Measurements from ENCODE around the gene SSR3.

DNA sequence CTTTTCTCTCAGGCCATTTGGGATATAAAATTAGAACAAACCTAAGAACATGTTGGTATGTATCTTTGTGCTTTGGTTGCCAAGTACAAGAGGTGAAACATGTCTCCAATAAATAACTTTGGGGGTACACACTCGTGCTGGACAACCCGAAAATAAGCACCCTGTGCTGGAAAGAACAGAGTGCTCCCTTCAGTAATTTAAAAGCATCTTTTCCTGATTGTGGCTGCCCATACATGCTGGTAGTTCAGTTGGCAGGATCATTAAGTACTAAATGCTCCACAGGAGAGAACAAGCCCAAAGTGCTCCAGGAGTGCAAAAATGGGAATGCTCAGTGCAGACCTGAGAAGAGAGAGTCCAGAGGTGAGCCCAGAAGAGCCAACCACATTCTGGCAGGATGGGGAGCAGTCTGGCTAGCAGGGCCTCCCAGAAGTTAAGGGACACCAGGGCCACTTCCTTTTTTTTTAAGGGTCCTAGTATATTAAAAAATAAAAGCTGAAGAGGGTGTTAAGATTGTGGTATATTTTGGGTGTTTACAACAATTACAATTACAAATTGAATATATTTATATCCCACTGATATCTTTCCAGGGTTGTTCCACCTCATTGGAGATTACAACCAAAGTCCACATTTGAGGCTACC is 48.6 kb upstream of the SSR3 start:
- TF ChIP-seq EZH2 (IDR thresholded peaks at IDR 0.05; ENCODE audit: insufficient read depth, low read length) (no peak), CTCF (IDR thresholded peaks at IDR 0.05; ENCODE audit: insufficient read depth, low read depth, low read length) (no peak)

Measured in astrocyte (in vitro differentiated cells and primary cell).